Astrocyte of the spinal cord (primary cell): ENCODE data around the gene MED17.

ENCODE experiments used
- DNase-seq: peaks from one replicate; pipeline ENCODE4 v3.0.0; 2011; ENCODE audit warnings: low read depth, low spot score
- H3K4me3 ChIP-seq: 2 replicates; pipeline ENCODE4 v1.5.1; 2011; ENCODE audit warnings: low read depth, mild to moderate bottlenecking, low read length, moderate library complexity
- in situ Hi-C: cut with HindIII; loops from 2 replicates; pipeline ENCODE4 v1.10.0; 2017; ENCODE audit warnings: low sequenced_read_pairs
- TF ChIP-seq, protein P1 (sequence below): IDR thresholded peaks from 2 replicates; pipeline ENCODE4 v1.5.1; 2012; ENCODE audit warnings: low read depth, mild to moderate bottlenecking, low read length, inconsistent platforms

MED17 gene

DNA sequence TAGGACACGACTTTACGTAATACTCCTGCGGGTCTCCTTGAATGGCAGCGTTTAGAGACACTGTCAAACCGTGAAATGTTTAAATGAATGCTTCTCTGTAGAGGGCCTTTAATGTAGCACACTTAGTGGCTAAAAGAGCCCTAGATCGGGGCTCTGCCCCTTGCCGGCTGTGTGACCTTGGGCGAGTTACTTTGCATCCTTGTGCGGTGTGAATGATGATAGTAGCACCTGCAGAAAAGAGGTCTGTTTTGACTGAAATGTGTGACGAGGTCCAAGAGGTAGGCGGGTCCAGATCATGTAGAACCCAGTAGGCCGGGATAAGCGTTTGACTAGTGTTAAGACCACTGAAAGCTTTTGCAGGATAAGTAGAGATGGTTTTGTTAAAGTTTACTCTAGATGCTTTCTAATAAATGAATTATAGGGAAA lies 866 bp downstream of the MED17 start:
- H3K4me3 ChIP-seq: peak overlapping the region; percentile 78
- DNase-seq: no peak
- in situ Hi-C loops: no loop called here
- TF ChIP-seq, protein P1, sequence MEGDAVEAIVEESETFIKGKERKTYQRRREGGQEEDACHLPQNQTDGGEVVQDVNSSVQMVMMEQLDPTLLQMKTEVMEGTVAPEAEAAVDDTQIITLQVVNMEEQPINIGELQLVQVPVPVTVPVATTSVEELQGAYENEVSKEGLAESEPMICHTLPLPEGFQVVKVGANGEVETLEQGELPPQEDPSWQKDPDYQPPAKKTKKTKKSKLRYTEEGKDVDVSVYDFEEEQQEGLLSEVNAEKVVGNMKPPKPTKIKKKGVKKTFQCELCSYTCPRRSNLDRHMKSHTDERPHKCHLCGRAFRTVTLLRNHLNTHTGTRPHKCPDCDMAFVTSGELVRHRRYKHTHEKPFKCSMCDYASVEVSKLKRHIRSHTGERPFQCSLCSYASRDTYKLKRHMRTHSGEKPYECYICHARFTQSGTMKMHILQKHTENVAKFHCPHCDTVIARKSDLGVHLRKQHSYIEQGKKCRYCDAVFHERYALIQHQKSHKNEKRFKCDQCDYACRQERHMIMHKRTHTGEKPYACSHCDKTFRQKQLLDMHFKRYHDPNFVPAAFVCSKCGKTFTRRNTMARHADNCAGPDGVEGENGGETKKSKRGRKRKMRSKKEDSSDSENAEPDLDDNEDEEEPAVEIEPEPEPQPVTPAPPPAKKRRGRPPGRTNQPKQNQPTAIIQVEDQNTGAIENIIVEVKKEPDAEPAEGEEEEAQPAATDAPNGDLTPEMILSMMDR: no peak

DNA sequence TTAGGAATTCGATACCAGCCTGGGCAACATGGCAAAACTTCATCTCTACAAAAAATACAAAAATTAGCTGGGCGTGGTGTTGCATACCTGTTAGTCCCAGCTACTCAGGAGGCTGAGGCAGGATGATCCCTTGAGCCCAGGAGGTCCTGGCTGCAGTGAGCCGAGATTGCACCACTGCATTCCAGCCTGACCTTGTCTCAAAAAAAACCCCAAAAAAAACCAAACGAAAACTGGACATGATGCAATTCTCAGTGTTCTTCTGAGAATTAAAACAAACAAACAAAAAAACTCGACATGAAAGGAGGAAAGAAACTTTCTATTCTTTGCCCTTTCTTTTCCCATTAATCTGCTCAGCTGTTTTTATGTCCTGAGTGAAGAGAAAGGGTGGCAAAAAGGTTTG lies 7.4 kb downstream of the MED17 start:
- TF ChIP-seq, protein P1: no peak
- in situ Hi-C loops: no loop called here
- H3K4me3 ChIP-seq: no peak overlapping the region
- DNase-seq: no peak

DNA sequence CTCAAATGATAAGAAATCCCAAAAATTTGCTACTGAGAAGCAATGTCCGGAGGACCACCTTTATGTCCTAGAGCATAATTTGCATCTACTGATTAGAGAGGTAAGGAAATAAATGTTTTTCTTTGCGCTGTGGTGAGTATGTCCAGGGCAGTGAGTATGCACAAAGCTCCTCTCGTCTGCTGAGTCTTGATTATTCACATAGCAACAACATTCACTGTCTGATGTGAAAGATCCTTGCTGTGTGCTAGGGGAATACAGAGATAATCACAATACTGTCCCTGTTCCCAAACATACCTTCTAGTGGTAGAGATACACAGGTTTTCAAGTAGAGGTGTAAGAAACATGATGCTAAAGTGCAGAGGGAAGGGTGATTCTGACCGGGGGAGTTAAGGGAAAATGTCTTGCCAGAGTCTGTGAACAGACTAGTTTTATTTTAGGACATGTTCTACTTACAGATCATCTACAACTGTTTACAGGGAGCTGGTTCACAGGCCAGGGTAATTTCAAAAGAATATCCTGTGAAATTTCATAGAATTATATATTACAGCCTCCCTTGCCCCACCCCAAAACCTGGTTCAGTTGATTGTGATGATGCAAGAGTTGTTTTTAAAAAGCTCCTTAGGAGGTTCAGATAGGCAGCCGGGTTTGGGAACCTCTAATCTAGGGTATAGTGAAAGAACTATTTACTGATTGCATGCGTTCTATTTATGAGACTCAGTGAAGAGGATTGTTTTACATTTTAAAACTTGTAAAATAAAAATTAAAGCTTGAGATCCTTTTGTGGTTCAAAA lies 12.6 kb downstream of the MED17 start:
- DNase-seq: no peak
- no peak overlapping the region for H3K4me3 ChIP-seq
- in situ Hi-C loops: no loop called here
- TF ChIP-seq, protein P1: no peak

DNA sequence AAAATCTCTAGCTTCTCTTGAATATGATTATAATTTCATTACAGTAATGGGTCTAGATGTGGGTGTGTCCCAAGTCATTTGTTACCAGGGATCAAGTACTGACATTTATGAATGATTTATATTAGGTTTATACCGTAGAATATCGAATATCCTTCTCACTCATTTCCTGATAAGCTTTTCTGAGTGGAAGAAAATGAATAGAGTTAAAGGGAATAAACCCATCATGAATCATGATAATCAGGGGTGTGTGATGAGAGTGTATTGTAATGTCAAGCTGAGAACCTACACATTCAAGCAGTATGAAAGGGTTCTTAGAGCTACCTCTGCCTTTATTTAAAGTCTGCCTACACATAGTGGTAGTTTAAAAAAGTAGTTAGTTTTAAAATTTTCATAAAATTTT lies 17.3 kb downstream of the MED17 start:
- DNase-seq: no peak
- in situ Hi-C loops: no loop called here
- TF ChIP-seq, protein P1: no peak

DNA sequence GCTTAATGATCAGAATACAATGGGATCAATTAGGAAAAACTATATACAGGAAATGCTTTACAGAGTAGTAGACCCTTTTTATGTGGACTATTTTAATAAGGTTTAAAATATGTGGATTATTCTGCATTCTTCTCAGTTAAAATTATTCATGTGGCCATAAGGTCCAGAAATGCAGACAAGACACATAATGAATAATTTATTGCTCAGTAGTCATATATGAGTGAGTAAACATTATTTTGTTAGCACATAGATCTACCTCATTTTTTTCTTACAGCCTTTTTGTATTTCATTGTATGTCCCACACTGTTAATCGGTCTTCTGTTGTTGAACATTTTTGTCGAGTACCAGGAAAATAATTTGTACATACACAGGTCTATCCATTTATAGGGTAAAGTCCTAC lies 20.8 kb downstream of the MED17 start:
- TF ChIP-seq, protein P1: no peak
- in situ Hi-C loops: no loop called here
- no peak for DNase-seq
- H3K4me3 ChIP-seq: no peak overlapping the region

More for the DNA sequence above, 17.3 kb downstream of the MED17 start:
- H3K4me3 ChIP-seq: no peak overlapping the region

DNA sequence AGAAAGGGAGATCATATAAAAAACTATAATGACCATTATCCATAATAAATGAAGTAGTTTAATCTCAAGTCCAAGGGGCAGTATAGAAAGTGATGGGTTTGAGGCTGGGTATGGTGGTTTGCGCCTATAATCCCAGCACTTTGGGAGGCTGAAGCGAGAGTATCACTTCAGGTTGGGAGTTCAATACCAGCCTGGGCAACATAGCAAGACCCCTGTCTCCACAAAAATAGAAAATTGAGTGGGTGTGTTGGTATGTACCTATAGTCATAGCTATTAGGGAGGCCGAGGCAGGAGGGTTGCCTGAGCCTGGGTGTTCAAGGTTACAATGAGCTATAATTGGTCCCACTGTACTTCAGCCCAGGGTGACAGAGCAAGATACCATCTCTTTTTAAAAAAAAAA lies 23.9 kb downstream of the MED17 start:
- in situ Hi-C loops: no loop called here
- H3K4me3 ChIP-seq: no peak overlapping the region
- TF ChIP-seq, protein P1: no peak
- no peak for DNase-seq
